Activated CD8-positive, alpha-beta memory T cell treated with anti-CD3 and anti-CD28 coated beads for 48 hours (primary cell): ENCODE data around the gene AMN.

Source experiments
- DNase-seq, 3 experiments: peaks; one replicate each; pipeline ENCODE4 v3.0.0-alpha.2; 2020; ENCODE audit warnings: low read depth in 2 of 3, low spot score in 2 of 3

Gene AMN

DNA sequence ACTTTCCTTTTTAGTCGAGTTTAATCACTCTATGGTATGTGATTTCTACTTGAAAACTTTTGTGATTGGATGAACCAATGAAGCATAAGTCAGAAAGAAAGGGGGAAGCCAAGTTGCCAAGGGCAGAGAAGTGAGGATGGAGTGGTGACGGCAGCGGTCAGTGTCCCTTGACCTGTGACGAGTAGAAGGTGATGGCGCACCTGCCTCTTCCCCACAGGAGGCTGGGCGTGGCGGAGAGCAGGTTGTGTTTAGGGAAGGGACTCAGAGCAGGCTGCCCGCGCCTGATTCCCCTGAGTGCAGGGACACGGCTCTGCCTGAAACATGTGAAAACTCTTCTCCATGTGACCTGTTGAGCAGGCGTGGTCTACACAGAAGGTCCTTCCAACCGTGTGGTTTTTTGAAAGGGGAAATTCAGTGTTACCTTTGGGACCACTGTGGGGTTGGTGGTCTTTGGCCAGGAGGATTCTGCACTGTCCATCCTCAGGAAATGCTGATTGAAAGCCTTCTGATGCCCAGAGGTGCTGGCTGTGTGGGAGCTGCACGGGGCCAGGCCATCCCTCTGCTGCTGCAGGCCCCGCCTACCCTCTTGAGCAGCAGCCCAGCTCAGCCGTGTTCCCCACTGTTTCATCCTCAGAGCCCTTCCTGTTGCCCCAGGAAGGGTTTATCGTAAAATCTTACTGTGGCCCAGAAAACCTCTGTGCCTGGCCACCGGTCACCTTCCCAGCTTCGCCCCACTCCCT, 23.5 kb upstream of the AMN start:
- DNase-seq: no peak

DNA sequence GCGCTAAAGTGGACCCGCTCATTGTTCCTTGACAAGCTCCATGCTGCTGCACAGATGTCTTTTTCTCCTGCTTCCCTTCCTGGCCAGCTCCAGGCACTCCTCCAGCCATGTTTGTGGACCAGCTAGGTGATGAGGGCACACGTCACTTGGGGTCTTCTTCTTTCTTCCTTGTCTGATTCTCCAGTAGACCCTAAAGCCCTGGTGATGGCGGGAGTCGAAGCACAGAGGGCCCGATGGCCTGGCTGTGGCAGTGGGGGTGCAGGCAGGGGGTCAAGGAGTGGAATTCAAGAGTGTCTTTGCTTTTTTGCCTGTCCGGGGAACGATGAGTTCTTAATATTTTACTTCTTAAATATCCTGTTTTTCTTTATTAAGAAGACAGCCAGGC, 23.0 kb upstream of the AMN start:
- DNase-seq: no peak

DNA sequence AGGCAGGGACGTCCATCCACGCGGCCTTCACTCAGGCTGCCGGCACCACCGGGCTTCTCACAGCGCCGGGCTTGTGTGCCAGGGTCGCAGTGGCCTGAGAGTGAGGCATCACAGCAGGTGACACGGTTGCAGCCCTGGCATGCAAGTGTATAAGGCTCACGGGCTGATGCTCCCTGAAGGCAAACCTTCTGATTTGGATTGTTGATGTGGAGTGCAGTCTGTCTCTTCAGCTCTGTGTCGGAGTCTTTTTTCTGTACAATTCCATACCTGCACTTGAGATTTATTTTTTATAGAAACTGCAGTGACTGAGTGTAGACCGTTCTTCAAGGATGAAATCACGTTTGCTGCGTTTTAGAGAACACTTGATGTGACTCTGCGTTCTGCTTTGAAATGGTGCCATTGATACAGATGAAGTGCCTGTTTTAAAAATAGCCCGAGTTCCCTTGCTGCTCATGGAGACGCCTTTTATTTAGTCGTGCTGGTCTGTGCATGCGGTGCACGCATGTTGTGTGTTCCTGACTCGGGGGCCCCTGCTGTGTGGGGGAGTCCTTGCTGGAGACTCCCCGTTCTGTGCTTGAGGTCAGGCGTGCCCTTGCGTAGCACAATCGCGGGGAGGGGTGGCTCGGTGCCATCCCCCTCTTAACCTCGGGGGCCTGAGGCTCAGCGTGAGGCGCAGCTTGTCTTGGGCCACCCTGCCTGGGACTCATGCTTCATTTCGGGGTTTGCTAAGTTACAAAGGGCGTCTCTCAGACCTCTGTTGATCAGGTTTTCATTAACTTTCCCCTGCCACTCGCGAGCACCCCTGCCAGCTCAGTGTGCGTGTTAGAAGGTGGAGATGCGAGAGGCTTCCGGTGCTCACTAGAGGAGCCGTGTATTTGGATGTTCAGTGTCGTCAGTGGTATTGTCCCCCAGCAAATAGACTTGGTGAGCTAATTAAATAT, 21.6 kb upstream of the AMN start:
- DNase-seq: no peak

DNA sequence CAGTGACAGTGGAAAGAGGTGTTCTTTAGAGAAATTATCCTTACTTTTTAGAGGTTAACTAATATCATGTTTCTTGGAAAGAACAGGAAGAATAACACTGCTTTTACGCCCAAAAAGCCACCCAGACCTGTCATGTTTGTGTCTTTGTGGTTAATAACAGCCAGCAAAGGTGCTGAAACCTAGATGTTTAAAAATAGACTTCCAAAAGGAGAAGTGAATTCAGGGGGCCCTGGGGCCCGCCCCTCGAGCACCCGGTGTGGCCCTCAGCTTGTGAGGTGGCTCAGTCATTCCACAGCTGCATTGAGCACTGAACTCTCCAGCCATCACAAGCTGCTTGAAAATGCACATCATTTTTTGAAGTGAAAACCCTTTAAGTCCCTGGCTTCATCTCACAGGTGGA, 20.8 kb upstream of the AMN start:
- no peak for DNase-seq

DNA sequence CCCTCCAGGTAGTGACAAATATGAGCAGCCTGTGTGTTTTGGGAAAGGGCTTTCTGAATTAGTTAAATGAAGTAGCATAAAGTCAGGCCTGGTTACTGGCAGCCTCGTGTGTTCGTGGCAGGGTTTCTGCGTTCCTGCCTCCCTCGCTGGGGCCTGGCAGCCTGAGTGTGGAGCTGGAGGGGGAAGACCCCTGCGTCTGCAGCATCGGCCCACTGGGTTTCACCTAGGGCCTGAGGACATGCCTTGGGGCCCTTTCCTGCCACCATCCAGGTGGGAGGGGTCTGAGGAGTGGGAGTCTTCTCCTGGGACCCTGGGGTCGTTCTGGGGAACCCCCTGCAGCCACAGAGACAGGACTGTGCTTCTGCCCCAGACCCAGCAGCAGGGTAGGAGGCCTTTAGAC, 20.4 kb upstream of the AMN start:
- no peak for DNase-seq

DNA sequence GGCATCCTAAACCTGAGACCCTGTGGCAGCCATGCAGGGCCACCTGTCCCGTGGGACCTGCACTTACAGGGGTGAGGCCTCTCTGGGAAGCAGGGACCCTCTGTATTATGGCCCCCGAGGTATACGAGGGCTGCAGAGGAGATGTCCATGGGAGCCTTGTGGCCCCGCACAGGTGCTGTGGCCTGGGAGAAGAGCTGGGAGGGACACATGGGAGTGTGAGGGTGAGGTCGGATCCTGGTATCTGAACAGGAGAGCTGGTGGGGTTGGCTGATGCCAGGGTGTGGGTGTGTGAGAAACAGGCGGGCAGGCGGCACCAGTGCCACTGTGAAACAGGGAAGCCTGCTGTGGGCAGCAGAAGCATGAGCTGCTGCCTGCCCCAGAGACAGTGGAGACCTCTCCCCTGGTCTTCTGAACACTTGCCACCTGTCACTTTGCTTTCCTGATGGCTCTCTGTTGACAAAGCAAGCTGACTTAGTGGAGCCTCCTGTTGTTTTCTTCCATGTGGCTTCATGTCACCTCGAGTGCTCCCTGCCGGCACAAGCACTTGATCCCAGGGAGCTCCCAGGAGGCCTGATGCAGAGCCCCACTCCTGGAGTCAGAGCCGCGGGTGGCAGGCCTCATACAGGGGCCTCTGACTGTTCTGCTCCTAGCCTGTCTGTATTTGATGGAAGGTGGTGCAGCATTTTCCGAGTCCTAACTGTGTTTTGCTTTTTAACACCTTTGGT, 19.8 kb upstream of the AMN start:
- no peak for DNase-seq

DNA sequence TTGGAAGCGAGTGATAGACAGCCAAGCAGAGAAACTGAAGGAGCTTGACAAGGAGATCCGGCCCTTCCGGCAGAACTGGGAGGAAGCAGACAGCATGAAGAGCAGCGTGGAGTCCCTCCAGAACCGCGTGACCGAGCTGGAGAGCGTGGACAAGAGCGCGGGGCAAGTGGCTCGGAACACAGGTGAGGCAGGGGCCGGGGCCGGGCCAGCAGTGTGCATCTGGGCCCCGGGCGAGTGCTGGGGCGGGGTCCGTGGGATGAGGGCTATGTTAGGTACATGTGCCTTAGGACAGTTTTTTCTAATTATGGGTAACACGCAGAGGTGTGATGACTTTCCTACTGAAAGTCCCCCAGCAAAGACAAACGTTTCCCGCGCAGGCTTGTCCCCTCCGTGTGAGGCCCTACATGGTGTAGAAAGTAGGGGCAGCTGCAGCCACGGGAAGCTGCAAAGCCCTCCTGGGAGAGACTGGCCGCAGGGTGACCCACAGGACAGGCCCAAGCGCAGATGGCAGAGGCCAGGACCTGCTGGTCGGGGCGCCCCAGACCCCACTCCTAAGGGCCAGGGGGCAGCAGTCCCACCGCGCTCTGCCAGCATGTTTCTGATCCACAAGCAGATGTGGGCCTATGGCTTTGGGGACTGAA, 19.1 kb upstream of the AMN start:
- no peak for DNase-seq

DNA sequence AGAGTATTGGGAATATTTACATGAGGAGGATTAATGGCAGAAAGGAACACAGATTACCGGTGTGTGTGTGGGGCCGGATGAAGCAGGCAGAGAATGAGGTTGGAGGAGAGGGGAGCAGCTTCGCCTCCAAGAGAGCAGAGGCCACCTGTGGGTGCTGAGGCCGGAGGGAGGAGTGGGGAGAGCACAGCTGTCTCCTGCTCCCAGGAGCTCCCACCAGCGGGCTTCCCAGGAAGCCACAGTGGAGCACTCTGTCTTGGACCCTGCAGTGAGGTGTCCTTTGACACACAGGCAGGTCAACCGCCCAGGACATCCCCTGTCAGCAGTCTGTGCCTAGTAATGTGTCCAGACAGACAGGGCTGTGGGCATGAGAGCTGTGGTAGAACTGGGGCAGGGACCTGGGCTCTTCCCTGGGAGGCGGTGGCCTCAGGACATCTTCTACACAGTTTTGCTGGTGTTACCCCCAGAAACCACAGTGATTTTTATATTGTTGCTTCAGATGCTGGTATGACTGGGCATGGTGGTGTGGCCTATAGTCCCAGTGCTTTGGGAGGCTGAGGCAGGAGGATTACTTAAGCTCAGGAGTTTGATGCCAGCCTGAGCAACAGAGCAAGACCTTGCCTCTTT, 18.5 kb upstream of the AMN start:
- no peak for DNase-seq

DNA sequence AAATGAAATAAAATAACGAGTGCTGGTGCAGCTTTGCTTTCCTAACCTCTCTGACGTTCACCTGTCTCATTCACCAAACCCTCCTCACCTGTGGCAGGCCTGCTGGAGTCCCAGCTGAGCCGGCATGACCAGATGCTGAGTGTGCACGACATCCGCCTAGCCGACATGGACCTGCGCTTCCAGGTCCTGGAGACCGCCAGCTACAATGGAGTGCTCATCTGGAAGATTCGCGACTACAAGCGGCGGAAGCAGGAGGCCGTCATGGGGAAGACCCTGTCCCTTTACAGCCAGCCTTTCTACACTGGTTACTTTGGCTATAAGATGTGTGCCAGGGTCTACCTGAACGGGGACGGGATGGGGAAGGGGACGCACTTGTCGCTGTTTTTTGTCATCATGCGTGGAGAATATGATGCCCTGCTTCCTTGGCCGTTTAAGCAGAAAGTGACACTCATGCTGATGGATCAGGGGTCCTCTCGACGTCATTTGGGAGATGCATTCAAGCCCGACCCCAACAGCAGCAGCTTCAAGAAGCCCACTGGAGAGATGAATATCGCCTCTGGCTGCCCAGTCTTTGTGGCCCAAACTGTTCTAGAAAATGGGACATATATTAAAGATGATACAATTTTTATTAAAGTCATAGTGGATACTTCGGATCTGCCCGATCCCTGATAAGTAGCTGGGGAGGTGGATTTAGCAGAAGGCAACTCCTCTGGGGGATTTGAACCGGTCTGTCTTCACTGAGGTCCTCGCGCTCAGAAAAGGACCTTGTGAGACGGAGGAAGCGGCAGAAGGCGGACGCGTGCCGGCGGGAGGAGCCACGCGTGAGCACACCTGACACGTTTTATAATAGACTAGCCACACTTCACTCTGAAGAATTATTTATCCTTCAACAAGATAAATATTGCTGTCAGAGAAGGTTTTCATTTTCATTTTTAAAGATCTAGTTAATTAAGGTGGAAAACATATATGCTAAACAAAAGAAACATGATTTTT, 17.1 kb upstream of the AMN start:
- DNase-seq: no peak

DNA sequence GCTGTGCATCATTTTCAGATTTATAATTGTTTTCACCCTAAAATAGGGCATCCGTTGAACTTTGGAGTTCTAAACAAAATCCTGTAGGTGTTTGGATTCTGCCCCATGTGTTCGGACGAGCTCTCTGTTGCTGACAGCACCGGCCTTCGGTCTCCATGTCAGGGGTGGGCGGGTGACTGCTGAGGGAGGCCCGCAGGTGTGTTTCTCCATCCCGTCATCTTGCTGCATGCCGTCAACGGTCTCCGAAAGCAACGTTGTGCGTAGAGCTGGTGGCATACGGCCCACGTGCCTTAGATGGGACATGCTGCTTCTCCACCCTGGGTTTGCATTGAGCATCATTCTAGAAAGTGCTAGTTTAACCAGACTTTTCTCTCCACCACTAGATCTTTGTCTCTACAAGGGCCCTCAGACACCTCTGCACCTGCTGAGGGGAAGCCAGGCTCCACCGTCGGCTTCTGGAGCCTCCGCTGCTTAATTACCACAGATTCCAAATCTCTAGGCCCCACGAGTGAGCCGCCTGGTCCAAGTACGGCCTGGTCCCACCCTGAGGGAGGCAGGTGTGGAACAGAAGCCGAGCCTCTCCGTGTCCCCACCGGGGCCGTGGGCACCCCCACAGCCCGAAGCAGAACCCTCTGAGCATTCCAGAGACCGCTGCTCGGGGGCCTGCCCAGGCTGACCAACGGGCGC, 15.7 kb upstream of the AMN start:
- DNase-seq: no peak

DNA sequence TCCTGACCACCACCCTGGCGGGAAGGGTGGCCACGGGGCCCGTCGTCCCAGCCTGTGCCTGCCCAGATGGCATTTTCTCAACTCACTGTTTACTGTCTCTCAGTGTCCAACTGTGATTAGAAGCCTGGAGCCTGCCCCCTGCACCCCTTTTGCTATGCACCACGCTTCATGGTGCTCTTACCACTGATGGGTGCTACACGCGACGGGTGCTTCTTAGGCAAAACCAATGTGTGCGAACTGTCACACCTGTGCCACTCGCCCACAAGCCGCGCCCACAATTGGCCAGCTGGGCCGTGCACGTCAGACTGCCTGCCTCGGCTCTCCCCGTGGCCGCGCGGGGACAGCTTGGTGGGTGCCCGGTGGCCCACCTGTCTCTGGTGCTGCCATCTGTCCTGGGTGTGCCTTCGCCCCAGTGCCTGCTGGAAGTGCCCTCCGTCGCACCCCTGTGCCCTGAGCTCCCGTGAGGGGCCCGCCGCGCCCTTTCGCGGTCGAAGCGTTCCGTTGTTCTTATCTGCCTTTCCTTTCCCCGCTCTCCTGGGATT, 15.1 kb upstream of the AMN start:
- no peak for DNase-seq

DNA sequence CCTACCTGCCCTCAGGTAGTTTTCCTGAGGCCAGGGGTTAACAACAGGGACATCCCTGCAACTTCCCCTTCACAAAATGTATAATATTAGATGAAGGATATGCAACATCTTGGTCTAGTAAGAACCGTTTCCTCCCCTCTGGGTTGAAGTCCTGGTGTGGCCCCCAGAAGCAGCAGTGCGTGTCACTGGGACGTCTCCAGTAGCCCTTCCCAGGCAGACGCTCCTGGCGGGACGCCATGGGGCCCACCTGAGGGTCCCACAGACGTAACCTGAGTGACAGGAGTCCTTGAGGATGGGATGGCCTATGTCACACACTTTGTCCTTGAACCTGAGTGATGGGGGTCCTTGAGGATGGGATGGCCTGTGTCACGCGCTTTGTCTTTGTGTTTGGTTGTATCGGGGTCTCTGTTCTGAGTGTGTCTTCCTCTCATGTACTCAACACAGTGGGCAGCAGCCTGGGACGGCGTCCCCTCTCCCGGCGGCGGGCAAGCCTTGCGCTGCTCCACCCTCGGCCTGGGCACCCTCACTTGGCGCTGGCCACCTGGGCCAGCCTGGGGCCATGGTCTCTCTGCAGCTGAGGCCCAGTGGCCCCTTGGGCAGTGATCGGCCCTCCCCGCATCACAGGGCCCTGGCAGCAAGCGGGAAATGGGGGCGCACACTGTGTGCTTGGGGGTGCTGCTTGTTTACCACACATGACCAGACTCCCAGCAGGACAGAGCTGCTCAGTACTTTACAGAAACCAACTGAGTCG, 14.3 kb upstream of the AMN start:
- DNase-seq: no peak

DNA sequence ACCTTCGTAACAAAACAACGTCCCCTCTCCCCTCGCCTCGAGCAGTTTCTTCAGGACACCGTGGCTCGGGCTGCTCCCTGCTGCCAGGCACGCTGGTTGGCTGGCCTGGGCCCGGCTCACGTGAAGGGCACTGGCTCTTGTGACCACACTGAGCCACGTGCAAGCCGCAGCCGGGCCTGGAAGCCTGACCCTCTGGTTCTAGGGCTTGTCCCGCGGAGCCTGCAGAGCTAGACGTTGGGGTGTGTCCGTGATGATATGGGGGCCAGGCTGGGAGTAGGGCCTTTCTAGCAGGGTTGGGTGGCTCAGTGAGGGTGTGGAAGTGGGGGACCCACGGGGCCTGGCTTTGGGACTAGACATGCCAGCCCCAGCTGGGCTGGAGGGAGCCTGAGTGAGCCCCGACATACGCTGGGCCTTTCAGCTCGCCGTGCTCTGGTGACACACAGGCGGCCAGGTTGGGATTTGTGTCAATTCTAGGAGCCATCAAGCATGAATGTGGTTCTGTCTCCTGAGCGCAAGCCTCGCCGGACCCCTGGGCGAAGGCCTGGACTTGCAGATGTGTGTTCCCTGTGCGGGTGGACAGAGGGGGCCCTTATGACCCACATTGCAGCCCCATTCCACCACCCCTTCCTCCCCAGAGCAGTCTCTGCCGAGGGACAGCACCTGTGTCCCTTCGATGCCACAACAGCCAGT, 13.6 kb upstream of the AMN start:
- DNase-seq: no peak

DNA sequence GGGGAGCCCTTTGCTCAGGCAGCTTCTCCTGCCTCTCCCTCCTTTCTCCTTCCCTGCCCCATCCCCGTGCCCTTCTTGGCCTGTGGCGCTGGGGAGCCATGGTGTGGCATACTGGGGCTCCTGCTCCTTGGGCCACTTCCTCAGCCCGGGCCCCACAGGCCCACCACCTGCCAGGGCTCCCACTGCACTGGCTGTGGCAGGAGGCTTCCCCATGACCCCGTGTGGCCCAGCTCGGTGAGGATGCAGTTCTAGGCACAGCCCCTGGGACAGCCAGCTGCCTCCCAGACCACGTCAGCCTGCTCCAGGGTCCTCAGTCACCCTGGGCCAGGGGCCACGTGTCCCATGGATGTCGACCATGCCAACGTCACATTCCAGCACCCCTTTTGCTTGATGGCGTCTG, 13.0 kb upstream of the AMN start:
- DNase-seq: no peak

DNA sequence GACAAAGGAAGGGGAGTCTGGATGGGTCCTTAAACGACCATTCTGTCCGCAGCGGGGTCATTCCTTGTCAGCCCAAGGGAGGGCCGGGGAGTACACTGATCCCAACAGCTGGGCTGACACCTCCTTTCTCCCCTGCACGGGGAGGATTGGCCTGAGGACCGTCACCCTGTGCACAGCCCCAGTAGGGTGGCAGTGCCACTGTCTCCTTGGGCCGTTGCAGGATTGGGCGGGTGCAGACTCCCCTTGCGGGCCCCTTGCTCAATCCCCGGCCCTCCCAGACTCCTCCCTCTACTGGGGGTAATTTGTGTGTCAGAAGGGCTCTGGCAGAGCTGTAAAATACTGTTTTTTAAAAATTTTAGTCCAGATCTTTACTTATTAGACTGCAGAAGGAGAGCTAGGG, 12.6 kb upstream of the AMN start:
- no peak for DNase-seq

DNA sequence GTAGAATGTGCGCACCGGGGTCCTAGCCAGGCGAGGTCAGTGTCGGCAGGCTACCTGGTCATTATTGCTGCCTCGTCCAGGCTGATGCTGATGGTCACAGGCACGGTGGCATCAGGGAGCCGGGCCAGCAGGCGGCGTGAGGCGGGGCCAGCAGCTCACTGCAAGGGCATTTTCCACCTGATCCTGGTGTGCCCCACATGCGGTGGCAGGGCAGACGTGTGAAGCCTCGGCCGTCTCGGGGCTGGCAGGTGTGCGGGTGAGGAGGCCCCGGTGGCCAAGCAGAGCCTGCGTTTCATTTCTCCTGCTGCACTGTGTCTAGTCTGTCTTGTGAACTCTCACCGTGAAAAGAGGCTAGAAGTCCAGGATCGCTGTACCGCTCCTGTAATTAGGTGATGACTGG, 12.0 kb upstream of the AMN start:
- no peak for DNase-seq

DNA sequence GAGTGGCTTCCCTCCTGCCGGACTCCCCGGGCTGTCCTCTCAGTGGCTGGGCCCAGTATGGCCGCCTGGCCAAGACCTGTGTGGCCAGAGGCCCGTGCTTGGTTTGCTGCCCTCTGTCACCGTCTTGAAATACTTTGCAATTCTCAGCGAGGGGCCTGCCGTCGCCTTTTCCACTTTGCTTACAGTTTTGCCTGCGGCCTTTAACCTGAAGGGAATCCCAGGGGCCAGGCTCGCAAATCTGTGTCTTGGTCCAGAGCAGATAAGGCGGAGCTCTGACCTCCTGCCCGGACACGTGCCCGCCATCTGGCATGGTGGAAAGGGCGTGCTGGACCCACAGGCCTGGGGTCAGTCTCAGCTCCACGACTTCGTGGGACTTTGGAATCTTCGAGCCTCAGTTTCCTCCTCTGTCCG, 10.9 kb upstream of the AMN start:
- no peak for DNase-seq
